ENCODE results near the gene GNAL.

- TF ChIP-seq CTCF (IDR thresholded peaks at IDR 0.05; ENCODE audit: low read depth, low read length, poor library complexity, severe bottlenecking), result no peak
- TF ChIP-seq EZH2phosphoT487 (IDR thresholded peaks at IDR 0.05; ENCODE audit: borderline replicate concordance, low read length), result no peak
Measured at GRCh38 chr18:11736656-11737055, 47.6 kb downstream of the GNAL start.

Measured in DOHH2 (cell line).